ENCODE measurements around the gene MUL1.

Gene MUL1

DNA sequence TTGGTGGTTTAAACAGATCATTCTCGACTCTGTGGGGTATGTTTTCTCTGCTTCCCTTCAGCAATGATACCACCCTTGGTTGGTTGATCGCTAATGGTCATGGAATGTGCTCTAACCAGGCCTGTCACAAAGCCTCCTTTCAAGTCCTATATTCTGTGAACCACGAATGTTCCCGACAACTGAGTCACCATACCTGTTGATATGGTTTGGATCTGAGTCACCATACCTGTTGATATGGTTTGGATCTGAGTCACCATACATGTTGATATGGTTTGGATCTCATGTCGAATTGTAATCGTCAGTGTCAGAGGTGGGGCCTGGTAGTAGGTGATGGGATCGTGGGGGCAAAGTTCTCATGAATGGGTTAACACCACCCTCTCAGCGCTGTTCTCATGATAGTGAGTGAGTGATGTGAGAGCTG is 11.7 kb downstream of the MUL1 start:
- H3K27me3 ChIP-seq (ENCODE audit: insufficient read depth, poor library complexity, severe bottlenecking), result no peaks in the 10 kb centered on the region
- peaks cover 28% of the 10 kb centered on the region for H3K36me3 ChIP-seq (ENCODE audit: low read depth)
- peak overlapping the region; percentile 98 for H3K27ac ChIP-seq (ENCODE audit: poor library complexity, severe bottlenecking)
- H3K4me3 ChIP-seq (ENCODE audit: severe bottlenecking), result no peak overlapping the region
- H3K9me3 ChIP-seq (ENCODE audit: severe bottlenecking), result no peaks in the 10 kb centered on the region
- DNase-seq (ENCODE audit: low spot score) (peak; percentile 86), ATAC-seq (ENCODE audit: low read depth) (peak; percentile 69)
- no peak for TF ChIP-seq CTCF (IDR thresholded peaks at IDR 0.05; ENCODE audit: poor library complexity, severe bottlenecking)
- peaks cover 29% of the 10 kb centered on the region for H3K4me1 ChIP-seq (ENCODE audit: insufficient read depth, poor library complexity, severe bottlenecking)

DNA sequence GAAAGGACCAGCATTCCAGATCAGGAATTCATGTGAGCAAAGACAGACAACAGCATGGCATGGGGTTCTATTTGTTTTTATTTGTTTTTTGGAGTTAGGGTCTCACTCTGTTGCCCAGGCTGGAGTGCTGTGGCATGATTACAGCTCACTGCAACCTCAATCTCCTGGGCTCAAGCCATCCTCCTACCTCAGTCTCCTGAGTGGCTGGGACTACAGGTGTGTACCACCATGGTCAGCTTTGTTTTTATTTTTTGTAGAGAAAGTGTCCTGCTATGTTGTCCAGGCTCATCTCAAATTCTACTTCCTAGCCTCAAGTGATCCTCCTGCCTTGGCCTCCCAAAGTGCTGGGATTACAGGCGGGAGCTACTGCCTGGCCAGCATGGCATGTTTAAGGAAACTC is 12.3 kb downstream of the MUL1 start:
- H3K4me3 ChIP-seq (ENCODE audit: severe bottlenecking), result no peak overlapping the region
- peak overlapping the region; percentile 98 for H3K27ac ChIP-seq (ENCODE audit: poor library complexity, severe bottlenecking)
- H3K4me1 ChIP-seq (ENCODE audit: insufficient read depth, poor library complexity, severe bottlenecking), result peaks cover 29% of the 10 kb centered on the region
- DNase-seq (ENCODE audit: low spot score) (no peak), ATAC-seq (ENCODE audit: low read depth) (no peak)
- H3K36me3 ChIP-seq (ENCODE audit: low read depth), result peaks cover 23% of the 10 kb centered on the region
- no peak for TF ChIP-seq CTCF (IDR thresholded peaks at IDR 0.05; ENCODE audit: poor library complexity, severe bottlenecking)
- H3K9me3 ChIP-seq (ENCODE audit: severe bottlenecking), result no peaks in the 10 kb centered on the region
- no peaks in the 10 kb centered on the region for H3K27me3 ChIP-seq (ENCODE audit: insufficient read depth, poor library complexity, severe bottlenecking)

GRCh38 chr1:20494609-20495311 is 13.2 kb downstream of the MUL1 start:
- Histone ChIP-seq H3K27me3 (ENCODE audit: insufficient read depth, poor library complexity, severe bottlenecking) (no peaks in the 10 kb centered on the region), H3K36me3 (ENCODE audit: low read depth) (peaks cover 16% of the 10 kb centered on the region), H3K4me1 (ENCODE audit: insufficient read depth, poor library complexity, severe bottlenecking) (peaks cover 29% of the 10 kb centered on the region), H3K9me3 (ENCODE audit: severe bottlenecking) (no peaks in the 10 kb centered on the region), H3K4me3 (ENCODE audit: severe bottlenecking) (no peak overlapping the region), H3K27ac (ENCODE audit: poor library complexity, severe bottlenecking) (peak overlapping the region; percentile 98)
- TF ChIP-seq CTCF (IDR thresholded peaks at IDR 0.05; ENCODE audit: poor library complexity, severe bottlenecking), result no peak
- ATAC-seq (ENCODE audit: low read depth), result peak; percentile 53
- DNase-seq (ENCODE audit: low spot score), result peak; percentile 61

GRCh38 chr1:20493839-20494608 is 13.9 kb downstream of the MUL1 start:
- peak; percentile 49 for ATAC-seq (ENCODE audit: low read depth)
- Histone ChIP-seq H3K9me3 (ENCODE audit: severe bottlenecking) (no peaks in the 10 kb centered on the region), H3K4me3 (ENCODE audit: severe bottlenecking) (no peak overlapping the region), H3K4me1 (ENCODE audit: insufficient read depth, poor library complexity, severe bottlenecking) (peaks cover 29% of the 10 kb centered on the region), H3K36me3 (ENCODE audit: low read depth) (peaks cover 10% of the 10 kb centered on the region), H3K27me3 (ENCODE audit: insufficient read depth, poor library complexity, severe bottlenecking) (no peaks in the 10 kb centered on the region), H3K27ac (ENCODE audit: poor library complexity, severe bottlenecking) (peak overlapping the region; percentile 98)
- DNase-seq (ENCODE audit: low spot score), result peak; percentile 75
- TF ChIP-seq CTCF (IDR thresholded peaks at IDR 0.05; ENCODE audit: poor library complexity, severe bottlenecking), result peak; percentile 97
